Measurements from ENCODE around the gene TM4SF1.

TM4SF1 gene

DNA sequence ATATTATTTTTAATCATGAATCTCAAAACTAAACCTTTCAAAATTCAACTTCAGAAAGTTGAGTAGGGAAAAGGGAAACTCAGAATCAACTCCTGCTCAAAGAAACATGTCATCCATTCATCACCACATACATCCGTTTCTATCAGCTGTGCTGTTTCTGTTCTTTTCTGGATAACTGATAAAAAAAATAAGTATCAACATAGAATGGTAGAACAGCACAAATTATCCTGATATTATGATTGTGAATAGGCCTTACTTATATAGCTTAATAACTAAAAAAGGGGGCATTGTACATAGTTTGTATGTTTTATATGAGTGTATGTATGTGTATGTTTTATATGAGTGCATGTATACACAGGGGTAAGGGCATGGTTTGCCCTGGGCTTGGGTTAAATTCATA is 3.1 kb downstream of the TM4SF1 start:
- no peak for DNase-seq

- no peak for DNase-seq
Measured at GRCh38 chr3:149373235-149374125, 4.0 kb downstream of the TM4SF1 start.

DNA sequence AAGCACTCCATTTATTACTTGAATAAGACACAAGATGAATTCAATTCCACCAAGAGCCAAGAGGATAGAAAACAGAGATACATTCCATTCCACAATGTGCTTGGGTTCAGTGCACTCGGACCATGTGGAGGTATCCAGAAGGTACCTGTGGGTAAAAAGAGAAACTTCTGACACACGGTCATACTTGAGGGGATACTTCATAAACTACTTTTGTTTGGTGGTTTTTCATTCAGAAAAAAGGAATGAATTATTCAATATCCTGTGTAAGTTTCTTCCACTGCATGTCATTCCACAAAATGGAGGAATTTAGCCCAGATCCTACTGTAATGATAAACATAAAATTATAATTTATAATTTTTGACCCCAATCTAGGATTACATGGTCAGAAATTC is 5.7 kb downstream of the TM4SF1 start:
- no peak for DNase-seq

- no peak for DNase-seq
Measured at GRCh38 chr3:149371001-149371722, 6.3 kb downstream of the TM4SF1 start.

GRCh38 chr3:149369991-149370866 is 7.2 kb downstream of the TM4SF1 start:
- DNase-seq = no peak

GRCh38 chr3:149368674-149369497 is 8.6 kb downstream of the TM4SF1 start:
- DNase-seq = no peak

GRCh38 chr3:149368201-149368673 is 9.2 kb downstream of the TM4SF1 start:
- no peak for DNase-seq

- peak; percentile 25 for DNase-seq
Measured at GRCh38 chr3:149366941-149367840, 10.3 kb downstream of the TM4SF1 start.

DNA sequence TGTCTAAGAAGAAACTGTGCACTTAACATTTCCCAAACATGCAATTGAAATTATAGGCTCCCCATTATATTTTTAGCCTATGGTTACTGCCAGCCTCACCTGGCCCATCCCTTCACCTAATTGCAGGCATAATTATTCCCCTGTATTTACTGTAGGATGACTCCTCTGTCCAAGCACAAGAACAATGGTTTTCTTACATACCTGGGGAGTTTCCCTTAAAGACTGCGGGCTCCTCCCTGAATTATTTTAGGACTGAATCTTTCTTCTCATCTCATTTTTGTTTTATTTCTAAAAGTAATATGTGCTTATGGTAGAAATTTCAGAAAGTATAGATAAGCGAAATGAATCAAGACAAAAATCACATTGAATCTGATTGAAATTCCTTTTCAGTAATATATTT is 11.4 kb downstream of the TM4SF1 start:
- no peak for DNase-seq

GRCh38 chr3:149364624-149365023 is 12.8 kb downstream of the TM4SF1 start:
- no peak for DNase-seq

DNA sequence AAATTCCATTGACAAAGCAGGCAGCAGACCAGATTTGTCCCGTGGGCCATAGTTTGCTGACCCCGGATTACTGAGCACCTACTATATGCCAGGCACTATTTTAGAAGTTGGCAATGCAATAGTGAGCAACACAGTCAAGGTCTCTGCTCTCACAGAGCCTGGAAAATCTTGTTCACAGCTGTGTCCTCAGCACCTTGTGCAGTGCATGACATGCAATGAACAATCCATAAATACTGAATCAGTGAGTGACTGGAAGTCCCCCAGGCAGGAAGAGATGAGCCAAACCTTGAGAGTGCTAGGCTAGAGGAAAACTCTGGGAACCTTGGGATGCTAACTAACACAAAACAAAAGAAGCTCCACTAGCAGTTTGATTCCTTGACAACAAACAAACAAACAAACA is 14.4 kb downstream of the TM4SF1 start:
- DNase-seq = no peak

DNA sequence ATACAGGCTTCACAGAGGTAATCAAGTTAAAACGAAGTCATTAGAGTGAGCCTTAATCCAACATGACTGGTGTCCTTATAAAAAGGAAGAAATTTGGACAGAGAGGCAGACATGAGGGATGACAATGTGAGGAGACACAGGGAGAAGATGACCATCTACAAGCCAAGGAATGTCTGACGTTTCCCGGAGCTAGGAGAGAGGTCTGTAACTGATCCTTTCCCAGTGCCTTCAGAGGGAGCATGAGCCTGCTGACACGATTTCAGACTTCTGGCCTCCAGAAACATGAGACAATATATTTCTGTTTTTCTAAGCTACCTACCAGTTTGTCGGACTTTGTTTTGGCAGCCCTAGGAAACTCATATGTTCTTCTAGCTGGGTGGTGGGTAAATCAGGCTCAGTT is 15.1 kb downstream of the TM4SF1 start:
- DNase-seq = no peak

- no peak for DNase-seq
Measured at GRCh38 chr3:149356630-149357029, 20.8 kb downstream of the TM4SF1 start.

GRCh38 chr3:149356044-149356592 is 21.3 kb downstream of the TM4SF1 start:
- no peak for DNase-seq

GRCh38 chr3:149353581-149354184 is 23.8 kb downstream of the TM4SF1 start:
- no peak for DNase-seq

DNA sequence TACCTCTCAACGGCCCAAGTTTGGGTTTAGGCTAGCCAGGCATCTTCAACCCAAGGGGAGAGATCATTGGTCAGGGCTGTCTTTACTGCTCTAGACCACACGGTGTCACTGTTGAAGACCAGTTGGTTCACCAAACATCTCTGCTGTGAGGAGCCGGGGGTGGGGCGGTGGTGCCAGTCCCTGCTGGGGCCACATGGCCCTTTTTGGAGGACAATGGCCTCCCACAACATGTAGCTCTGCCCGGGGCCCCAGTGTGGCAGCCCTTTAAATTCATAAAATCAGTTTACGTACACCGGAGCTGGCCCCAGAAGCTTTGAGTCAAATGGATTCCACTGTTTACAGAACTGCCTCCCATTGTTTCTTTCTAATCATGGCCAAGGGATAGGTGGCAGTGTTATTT is 24.9 kb downstream of the TM4SF1 start:
- peak; percentile 45 for DNase-seq

DNA sequence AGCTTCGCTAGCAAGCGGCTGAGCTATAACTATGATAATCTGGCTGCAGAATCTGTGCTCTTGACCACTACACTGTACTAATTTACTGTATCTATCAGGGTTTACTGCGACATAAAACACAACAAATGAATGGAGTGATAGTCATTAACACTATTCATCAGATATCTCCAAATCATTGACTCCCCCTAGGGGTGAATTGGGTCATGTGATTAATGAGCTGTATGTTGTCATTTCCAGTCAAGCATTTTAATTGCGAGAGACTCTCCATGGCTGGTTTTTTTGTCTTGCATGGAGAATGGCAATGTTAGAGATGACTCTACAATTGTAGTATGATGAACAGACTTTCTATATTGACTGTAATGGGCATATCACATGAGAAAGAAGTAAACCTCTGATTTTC is 33.5 kb downstream of the TM4SF1 start:
- DNase-seq = peak; percentile 4

DNA sequence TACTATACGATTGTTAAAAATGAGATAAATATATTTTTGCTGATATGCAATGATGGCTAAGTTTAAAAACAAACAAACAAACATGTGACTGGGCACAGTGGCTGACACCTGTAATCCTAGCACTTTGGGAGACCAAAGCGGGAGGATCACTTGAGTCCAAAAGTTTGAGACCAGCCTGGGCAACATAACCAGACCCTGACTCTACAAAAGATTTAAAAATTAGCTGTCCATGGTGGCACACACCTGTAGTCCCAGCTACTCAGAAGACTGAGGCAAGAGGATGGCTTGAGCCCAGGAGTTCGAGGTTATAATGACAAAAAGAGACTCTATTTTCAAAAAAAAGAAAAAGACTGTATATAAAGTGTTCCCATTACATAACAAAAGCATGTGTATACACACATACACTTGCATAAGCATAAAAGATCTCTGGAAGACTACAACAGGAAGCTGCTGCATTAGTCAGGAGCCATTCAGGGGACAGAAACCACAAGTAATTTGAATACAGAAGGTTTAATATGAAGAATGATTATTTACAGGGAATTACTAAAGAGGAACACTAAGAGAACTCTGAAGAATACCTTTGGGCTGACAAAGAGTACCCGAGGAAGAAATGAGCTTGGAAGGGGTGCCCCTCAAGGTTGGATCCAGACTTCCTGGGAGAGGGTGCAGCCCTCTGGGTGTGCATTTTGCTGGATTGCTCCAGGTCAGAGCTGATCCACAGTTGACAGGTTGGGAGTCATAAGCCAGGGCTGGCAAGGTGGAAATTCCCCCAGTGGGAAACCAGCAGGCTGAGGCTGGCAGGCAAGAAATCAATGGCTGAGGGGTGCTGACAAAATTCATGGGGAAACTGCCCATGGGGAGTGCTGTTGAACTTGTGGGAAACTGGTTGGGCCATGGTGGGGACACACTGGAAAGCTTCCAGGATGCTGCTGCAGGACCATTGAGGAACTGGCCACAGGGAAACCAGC is 34.8 kb downstream of the TM4SF1 start:
- no peak for DNase-seq

DNA sequence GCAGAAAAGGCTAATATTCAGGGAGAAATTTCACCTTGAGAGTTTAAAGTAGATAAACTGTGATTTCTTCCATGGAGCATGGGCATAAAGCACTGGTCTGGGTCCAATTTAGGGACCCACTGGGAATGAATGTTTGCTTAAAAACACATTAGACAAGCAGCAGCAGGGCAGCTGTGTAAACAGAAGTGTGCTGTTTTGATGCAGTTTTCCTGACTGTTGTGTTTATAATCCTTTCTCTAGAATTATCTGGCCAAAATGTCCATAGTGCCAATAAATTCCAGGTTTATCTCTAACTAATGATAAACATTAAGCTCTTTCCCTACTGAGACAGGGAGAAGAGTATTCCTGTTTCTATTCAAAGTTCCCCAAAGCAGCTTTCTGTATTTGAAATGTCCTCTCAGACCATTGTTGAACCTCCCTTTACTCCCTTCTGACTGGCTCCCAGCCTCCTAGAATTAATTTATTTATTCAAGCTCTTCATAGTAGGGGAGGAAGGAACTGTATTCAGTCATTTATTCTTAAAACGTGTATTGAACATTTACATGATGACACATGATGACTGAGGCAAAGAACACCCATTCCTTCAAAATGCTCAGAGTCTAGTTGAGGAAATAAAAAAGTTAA is 37.0 kb downstream of the TM4SF1 start:
- no peak for DNase-seq
